ENCODE data around the gene BMPER. TPM values are rescaled to one million over a fixed set of nuclear protein-coding genes. Genes with fewer than 3 reads are reported as not detected.

The BMPER gene
- total RNA-seq, 1 donor from 2014 or later: 0.26 TPM

DNA sequence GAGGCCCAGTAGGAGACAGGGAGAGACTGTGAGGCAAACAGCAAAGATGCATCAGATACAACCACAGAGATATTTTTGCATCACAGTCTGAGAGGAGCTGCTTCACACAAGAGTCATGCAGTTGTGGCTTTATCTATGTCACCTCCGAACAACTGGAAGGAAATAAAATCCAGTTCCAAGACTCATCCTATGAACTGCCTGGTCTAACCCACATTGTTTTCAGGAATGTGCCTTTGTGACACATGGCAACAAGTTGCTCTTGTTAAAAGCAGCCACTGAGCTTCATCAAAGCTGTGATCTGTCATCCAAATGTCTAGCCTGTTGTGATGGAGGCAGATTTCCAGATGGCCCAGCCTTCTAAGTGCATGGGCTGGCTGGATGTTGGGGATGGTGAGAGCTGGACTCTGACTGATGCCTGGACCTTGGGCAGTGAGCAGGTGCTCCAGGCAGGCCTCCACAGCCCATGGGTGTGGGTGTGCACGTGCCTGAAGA is 255.0 kb downstream of the BMPER start:
- Histone ChIP-seq H3K4me3 (ENCODE audit: low read depth, low read length) (no peak overlapping the region), H3K36me3 (ENCODE audit: control insufficient read depth, insufficient read depth, low read length) (no peaks in the 10 kb centered on the region), H3K27me3 (ENCODE audit: control insufficient read depth, insufficient read depth, low read length) (no peaks in the 10 kb centered on the region)
- TF ChIP-seq, protein P1, sequence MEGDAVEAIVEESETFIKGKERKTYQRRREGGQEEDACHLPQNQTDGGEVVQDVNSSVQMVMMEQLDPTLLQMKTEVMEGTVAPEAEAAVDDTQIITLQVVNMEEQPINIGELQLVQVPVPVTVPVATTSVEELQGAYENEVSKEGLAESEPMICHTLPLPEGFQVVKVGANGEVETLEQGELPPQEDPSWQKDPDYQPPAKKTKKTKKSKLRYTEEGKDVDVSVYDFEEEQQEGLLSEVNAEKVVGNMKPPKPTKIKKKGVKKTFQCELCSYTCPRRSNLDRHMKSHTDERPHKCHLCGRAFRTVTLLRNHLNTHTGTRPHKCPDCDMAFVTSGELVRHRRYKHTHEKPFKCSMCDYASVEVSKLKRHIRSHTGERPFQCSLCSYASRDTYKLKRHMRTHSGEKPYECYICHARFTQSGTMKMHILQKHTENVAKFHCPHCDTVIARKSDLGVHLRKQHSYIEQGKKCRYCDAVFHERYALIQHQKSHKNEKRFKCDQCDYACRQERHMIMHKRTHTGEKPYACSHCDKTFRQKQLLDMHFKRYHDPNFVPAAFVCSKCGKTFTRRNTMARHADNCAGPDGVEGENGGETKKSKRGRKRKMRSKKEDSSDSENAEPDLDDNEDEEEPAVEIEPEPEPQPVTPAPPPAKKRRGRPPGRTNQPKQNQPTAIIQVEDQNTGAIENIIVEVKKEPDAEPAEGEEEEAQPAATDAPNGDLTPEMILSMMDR (IDR thresholded peaks at IDR 0.05; ENCODE audit: insufficient read depth, low read length, severe bottlenecking): no peak
- FAIRE-seq: no peak
- no peak for DNase-seq (ENCODE audit: low read depth)

DNA sequence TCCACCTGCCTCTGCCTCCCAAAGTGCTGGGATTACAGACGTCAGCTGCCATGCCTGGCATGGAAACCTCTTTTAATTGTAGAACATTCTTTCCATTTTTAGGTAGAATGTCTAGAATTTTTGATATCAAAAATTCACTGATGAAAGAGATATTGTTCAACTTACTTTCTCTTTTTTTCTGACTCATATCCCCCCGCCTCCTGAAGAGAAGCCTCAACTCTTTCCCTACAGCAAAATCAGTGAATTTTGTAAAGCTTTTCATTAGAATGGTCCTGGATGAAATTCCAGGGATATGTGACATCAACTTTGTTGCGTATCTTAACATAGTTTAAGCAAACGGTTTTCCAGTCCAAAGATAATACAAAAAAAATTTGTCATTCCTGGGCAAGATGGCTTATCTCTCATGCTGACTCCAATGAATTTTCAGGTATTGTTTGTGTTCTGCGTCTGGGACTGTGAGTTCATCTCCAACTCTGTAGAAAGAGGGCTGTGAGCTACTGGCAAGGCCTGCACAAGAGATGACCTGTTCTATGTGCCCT is 256.8 kb downstream of the BMPER start:
- TF ChIP-seq, protein P1 (IDR thresholded peaks at IDR 0.05; ENCODE audit: insufficient read depth, low read length, severe bottlenecking): no peak
- FAIRE-seq: no peak
- Histone ChIP-seq H3K4me3 (ENCODE audit: low read depth, low read length) (no peak overlapping the region), H3K36me3 (ENCODE audit: control insufficient read depth, insufficient read depth, low read length) (no peaks in the 10 kb centered on the region), H3K27me3 (ENCODE audit: control insufficient read depth, insufficient read depth, low read length) (no peaks in the 10 kb centered on the region)
- no peak for DNase-seq (ENCODE audit: low read depth)

GRCh38 chr7:34162677-34163076 is 257.3 kb downstream of the BMPER start:
- no peak overlapping the region for H3K4me3 ChIP-seq (ENCODE audit: low read depth, low read length)
- no peak for DNase-seq (ENCODE audit: low read depth)
- no peaks in the 10 kb centered on the region for H3K27me3 ChIP-seq (ENCODE audit: control insufficient read depth, insufficient read depth, low read length)
- TF ChIP-seq, protein P1 (IDR thresholded peaks at IDR 0.05; ENCODE audit: insufficient read depth, low read length, severe bottlenecking): no peak
- FAIRE-seq: no peak
- no peaks in the 10 kb centered on the region for H3K36me3 ChIP-seq (ENCODE audit: control insufficient read depth, insufficient read depth, low read length)

DNA sequence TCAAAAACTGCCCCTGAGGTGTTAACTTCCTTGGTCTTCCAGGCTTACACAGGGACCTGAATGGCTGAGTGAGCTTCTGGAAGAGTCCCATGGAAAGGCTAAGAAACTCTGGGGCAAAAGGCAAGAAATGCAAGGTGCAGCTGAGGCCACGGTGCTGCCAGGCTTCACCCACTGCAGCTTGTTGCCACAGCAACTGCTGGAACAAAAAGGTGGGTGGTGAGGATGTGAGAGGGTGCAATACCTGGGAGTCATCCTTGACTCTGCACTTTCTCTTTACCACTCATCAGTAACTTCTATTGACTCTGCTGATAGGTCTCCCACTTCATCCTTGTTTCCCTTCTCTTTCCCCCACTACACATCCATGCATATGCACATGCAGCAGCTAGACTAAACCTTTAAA is 258.6 kb downstream of the BMPER start:
- Histone ChIP-seq H3K36me3 (ENCODE audit: control insufficient read depth, insufficient read depth, low read length) (no peaks in the 10 kb centered on the region), H3K27me3 (ENCODE audit: control insufficient read depth, insufficient read depth, low read length) (no peaks in the 10 kb centered on the region), H3K4me3 (ENCODE audit: low read depth, low read length) (no peak overlapping the region)
- no peak for DNase-seq (ENCODE audit: low read depth)
- peak; percentile 50 for FAIRE-seq
- TF ChIP-seq, protein P1 (IDR thresholded peaks at IDR 0.05; ENCODE audit: insufficient read depth, low read length, severe bottlenecking): no peak

GRCh38 chr7:34165466-34165865 is 260.1 kb downstream of the BMPER start:
- Histone ChIP-seq H3K27me3 (ENCODE audit: control insufficient read depth, insufficient read depth, low read length) (no peaks in the 10 kb centered on the region), H3K4me3 (ENCODE audit: low read depth, low read length) (no peak overlapping the region), H3K36me3 (ENCODE audit: control insufficient read depth, insufficient read depth, low read length) (no peaks in the 10 kb centered on the region)
- TF ChIP-seq, protein P1 (IDR thresholded peaks at IDR 0.05; ENCODE audit: insufficient read depth, low read length, severe bottlenecking): no peak
- DNase-seq (ENCODE audit: low read depth) (no peak), FAIRE-seq (no peak)

All from bronchial epithelial cell (primary cell).